ENCODE measurements around the gene GNG13. TPM values are rescaled to one million over a fixed set of nuclear protein-coding genes. Genes with fewer than 3 reads are reported as not detected.
"Not testable (repeated sequence)": the region's sequence is repeated elsewhere in the genome, so short reads cannot be mapped to it uniquely, and the experiment has no call there.

The GNG13 gene
- total RNA-seq, 1 donor = not detected

- H3K4me3 ChIP-seq (ENCODE audit: low read depth, low read length) = no peak overlapping the region
- no peak for TF ChIP-seq CTCF (IDR thresholded peaks at IDR 0.05; ENCODE audit: insufficient read depth, low read depth, low read length)
- no peak for DNase-seq (ENCODE audit: low read depth)
Observed at GRCh38 chr16:777826-778225, 22.7 kb downstream of the GNG13 start.

- no peak for TF ChIP-seq CTCF (IDR thresholded peaks at IDR 0.05; ENCODE audit: insufficient read depth, low read depth, low read length)
Observed at GRCh38 chr16:776824-777223, 23.7 kb downstream of the GNG13 start.

DNA sequence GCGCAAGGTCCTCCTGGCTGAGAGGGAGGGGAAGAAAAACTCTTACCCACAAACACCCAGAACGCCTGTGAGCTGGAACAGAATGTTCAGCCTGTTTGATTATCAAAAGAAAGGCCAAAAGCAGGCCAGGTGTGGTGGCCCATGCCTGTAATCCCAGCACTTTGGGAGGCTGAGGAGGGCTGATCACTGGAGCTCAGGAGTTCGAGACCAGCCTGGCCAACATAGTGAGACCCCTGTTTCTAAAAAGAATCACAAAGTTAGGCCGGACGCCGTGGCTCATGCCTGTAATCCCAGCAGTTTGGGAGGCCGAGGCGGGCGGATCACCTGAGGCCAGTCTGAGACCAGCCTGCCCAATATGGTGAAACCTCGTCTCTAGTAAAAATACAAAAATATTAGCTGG lies 24.2 kb downstream of the GNG13 start:
- not testable (repeated sequence) for H3K4me3 ChIP-seq (ENCODE audit: low read depth, low read length); DNase-seq (ENCODE audit: low read depth)

More at GRCh38 chr16:776824-777223, 23.7 kb downstream of the GNG13 start:
- DNase-seq (ENCODE audit: low read depth) = no peak
- no peak overlapping the region for H3K4me3 ChIP-seq (ENCODE audit: low read depth, low read length)

DNA sequence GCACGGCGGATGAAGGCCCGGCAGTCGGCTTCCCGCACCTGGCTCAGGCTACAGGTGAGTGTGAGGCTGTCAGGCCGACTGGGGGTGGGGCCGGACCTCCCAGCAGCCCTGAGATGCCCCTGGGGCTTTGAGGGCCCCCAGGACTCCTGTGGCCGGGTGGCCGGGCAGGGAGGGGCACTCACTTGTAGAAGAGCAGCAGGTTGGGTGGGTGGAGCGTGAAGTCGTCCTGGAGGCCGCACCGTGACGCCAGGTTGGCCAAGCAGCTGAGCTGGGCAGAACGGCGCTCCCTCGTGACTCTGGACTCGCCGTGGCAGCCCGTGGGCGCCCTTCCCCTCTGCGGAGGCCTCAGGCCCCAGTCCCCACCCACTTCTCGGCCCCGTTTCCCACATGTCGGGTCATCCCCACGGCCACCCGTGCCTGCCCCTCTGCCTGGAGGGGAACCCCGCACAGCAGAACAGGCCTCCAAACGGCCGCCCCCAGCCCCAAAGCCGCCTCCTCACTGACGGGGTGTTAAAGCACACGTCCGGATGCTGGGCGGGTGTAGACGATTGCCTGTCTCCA lies 25.2 kb downstream of the GNG13 start:
- H3K4me3 ChIP-seq (ENCODE audit: low read depth, low read length) = no peak overlapping the region
- no peak for DNase-seq (ENCODE audit: low read depth)
- TF ChIP-seq CTCF (IDR thresholded peaks at IDR 0.05; ENCODE audit: insufficient read depth, low read depth, low read length) = no peak

GRCh38 chr16:774086-775001 lies 26.2 kb downstream of the GNG13 start:
- no peak for TF ChIP-seq CTCF (IDR thresholded peaks at IDR 0.05; ENCODE audit: insufficient read depth, low read depth, low read length)
- H3K4me3 ChIP-seq (ENCODE audit: low read depth, low read length) = no peak overlapping the region
- DNase-seq (ENCODE audit: low read depth) = no peak

GRCh38 chr16:772959-773358 lies 27.6 kb downstream of the GNG13 start:
- no peak for TF ChIP-seq CTCF (IDR thresholded peaks at IDR 0.05; ENCODE audit: insufficient read depth, low read depth, low read length)
- DNase-seq (ENCODE audit: low read depth) = no peak
- no peak overlapping the region for H3K4me3 ChIP-seq (ENCODE audit: low read depth, low read length)

DNA sequence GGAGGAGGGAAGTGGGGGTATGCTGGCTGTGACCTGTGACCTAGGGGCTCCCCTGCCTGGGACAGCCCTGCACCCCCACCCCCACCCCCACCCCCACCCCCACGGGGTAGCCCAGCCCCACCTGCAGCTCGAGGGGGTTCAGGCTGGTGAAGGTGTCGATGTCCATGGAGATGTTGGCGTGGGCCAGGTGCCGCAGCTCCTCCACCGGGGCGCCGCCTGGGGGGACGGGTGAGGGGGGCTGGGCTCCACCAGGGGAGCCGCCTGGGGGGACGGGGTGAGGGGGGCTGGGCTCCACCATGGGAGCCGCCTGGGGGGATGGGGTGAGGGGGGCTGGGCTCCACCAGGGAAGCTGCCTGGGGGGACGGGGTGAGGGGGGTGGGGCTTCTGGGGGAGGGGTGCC lies 30.1 kb downstream of the GNG13 start:
- TF ChIP-seq CTCF (IDR thresholded peaks at IDR 0.05; ENCODE audit: insufficient read depth, low read depth, low read length) = no peak

More for the DNA sequence above, 30.1 kb downstream of the GNG13 start:
- H3K4me3 ChIP-seq (ENCODE audit: low read depth, low read length) = no peak overlapping the region
- DNase-seq (ENCODE audit: low read depth) = no peak

All from fibroblast of villous mesenchyme (primary cell).